ENCODE measurements around the gene UBAC1.
"Not testable (repeated sequence)": the region's sequence is repeated elsewhere in the genome, so short reads cannot be mapped to it uniquely, and the experiment has no call there.

The UBAC1 gene

DNA sequence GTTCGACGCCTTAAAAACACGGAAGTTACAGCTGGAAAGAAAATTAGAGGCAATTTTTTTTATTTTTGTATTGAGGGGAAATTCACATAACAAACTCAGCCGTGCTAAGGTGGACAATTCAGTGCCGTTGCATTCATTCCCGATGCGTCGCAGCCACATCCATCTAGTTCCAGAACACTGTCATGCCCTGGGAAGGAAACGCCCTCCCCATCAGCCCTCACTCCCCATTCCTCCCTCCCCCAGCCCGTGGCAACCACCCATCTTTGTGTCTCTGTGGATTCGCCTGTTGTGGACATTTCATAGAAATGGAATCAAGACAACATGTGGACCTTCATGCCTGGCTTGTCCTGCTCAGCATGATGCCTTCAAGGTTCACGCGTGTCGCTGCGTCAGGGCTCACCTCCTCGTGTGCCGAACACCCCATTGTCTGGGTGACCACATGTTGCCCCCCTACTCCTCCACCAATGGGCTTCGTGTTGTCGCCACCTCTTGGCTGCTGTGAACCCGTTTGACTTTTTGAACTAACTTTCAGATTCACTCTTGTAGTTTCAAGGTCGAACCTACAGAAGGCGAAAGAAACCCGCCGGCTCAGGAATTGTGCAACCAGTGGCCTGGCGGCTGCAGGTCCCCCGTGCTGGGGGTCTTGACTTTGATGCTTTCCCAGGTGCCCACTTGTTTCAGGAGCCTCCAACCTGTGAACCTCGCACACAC, 36.4 kb downstream of the UBAC1 start:
- Histone ChIP-seq H3K27me3 (ENCODE audit: control insufficient read depth in 5 of 5, insufficient read depth in 4 of 5, low read length in 5 of 5) (no peaks in the 10 kb centered on the region), H3K4me3 (ENCODE audit: low read depth in 1 of 5, low read length in 5 of 5) (no peak overlapping the region), H3K4me1 (ENCODE audit: control insufficient read depth in 5 of 5, insufficient read depth in 5 of 5, low read length in 5 of 5) (peaks cover 0 to 10% (median 0%) of the 10 kb centered on the region in 5 donors), H3K9ac (ENCODE audit: low read length in 5 of 5) (no peak overlapping the region), H3K27ac (ENCODE audit: low read depth, low read length) (no peak overlapping the region), H3K9me3 (ENCODE audit: control insufficient read depth in 5 of 5, low read length in 5 of 5) (peaks cover 0 to 3% (median 0%) of the 10 kb centered on the region in 5 donors), H3K36me3 (ENCODE audit: control insufficient read depth in 5 of 5, insufficient read depth in 5 of 5, low read length in 5 of 5) (peaks cover 0 to 23% (median 5%) of the 10 kb centered on the region in 5 donors)

DNA sequence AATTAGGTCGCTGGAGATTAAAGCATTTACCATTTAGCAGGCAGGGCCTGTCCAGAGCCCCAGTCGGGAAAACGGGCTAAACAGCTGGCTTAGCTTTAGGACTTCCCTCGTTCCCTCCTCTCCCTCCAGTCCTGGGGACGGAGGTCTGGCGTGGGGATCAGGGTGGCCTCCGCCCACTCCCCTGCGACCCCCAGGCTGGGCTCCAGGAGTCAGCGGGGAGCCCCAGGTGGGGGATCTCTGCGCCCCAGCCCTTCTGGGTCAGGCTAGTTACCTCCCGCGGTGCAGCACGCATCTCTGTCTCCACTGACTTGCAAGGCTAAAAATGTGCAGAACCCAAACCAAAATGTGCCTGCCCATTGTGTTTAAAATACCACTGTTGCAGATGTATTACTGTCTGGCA, 37.7 kb downstream of the UBAC1 start:
- H3K27me3 ChIP-seq (ENCODE audit: control insufficient read depth in 5 of 5, insufficient read depth in 4 of 5, low read length in 5 of 5) = no peaks in the 10 kb centered on the region
- no peak overlapping the region for H3K4me3 ChIP-seq (ENCODE audit: low read depth in 1 of 5, low read length in 5 of 5)
- H3K9me3 ChIP-seq (ENCODE audit: control insufficient read depth in 5 of 5, low read length in 5 of 5) = peaks cover 0 to 16% (median 11%) of the 10 kb centered on the region in 5 donors
- H3K9ac ChIP-seq (ENCODE audit: low read length in 5 of 5) = no peak overlapping the region
- no peak overlapping the region for H3K27ac ChIP-seq (ENCODE audit: low read depth, low read length)
- peaks cover 0 to 10% (median 0%) of the 10 kb centered on the region in 5 donors for H3K4me1 ChIP-seq (ENCODE audit: control insufficient read depth in 5 of 5, insufficient read depth in 5 of 5, low read length in 5 of 5)
- H3K36me3 ChIP-seq (ENCODE audit: control insufficient read depth in 5 of 5, insufficient read depth in 5 of 5, low read length in 5 of 5) = peaks cover 0 to 10% (median 4%) of the 10 kb centered on the region in 5 donors

DNA sequence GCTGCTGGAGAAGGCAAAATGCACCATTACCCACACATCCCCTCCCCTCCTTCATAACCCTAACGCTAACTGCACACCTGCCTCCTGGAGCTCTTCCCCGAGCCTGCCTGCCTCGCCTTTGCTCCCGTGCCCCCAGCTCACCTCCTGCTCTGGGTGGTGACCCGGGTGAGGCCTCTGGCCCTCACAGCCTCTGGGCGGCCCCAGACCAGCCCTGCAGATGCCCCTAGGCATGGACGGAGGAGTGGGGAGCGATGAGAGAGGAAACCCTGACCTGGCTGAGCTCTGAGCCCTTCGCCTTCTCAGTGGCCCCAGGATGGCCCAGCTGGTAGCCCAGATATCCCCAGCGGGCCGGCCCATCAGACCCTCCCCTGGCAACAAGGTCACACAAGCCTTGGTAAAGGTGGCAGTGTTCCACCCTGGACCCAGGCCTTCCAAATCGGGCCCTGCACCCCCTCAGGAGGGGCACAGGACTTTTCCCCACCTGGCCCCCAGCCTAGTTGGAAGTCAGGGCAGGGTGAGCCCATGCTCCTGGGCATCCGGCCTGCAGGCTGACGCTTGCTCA, 39.3 kb downstream of the UBAC1 start:
- no peak overlapping the region for H3K4me3 ChIP-seq (ENCODE audit: low read depth in 1 of 5, low read length in 5 of 5)
- H3K27me3 ChIP-seq (ENCODE audit: control insufficient read depth in 5 of 5, insufficient read depth in 4 of 5, low read length in 5 of 5) = no peaks in the 10 kb centered on the region
- H3K27ac ChIP-seq (ENCODE audit: low read depth, low read length) = no peak overlapping the region
- peaks cover 0 to 8% (median 4%) of the 10 kb centered on the region in 5 donors for H3K36me3 ChIP-seq (ENCODE audit: control insufficient read depth in 5 of 5, insufficient read depth in 5 of 5, low read length in 5 of 5)
- H3K9ac ChIP-seq (ENCODE audit: low read length in 5 of 5) = no peak overlapping the region
- H3K4me1 ChIP-seq (ENCODE audit: control insufficient read depth in 5 of 5, insufficient read depth in 5 of 5, low read length in 5 of 5) = peaks cover 0 to 2% (median 0%) of the 10 kb centered on the region in 5 donors
- H3K9me3 ChIP-seq (ENCODE audit: control insufficient read depth in 5 of 5, low read length in 5 of 5) = peaks cover 0 to 32% (median 18%) of the 10 kb centered on the region in 5 donors

DNA sequence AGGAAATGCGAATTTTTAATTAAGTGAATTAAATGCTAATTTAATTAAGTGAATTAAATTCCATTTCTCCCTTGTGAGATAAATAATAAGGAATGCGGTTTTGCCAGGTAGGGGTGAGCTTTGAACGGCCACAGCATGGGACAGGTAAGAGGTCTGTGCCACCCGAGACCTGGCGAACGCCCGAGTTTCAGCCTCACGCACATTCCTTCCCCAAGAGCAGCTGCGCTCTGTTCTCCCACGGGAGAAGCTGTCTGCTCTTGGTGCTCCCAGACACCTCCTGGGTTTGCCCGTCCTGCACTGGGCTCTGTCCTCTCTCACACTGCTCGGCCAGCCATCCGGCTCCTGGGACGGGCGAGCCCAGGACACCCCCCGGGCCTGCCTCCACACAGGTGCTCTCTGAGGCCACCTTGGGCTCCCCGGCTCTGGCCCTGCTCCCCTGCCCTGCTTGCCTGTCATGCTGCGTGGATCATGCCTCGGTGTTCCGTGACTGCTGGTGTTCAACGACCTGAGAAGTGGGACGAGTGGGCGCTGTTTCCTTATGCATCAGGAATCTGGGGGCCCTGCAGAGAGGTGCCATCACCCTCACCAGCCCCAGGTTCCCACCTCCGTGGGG, 40.1 kb downstream of the UBAC1 start:
- no peak overlapping the region for H3K4me3 ChIP-seq (ENCODE audit: low read depth in 1 of 5, low read length in 5 of 5)
- no peak overlapping the region for H3K9ac ChIP-seq (ENCODE audit: low read length in 5 of 5)
- H3K27me3 ChIP-seq (ENCODE audit: control insufficient read depth in 5 of 5, insufficient read depth in 4 of 5, low read length in 5 of 5) = no peaks in the 10 kb centered on the region
- H3K27ac ChIP-seq (ENCODE audit: low read depth, low read length) = no peak overlapping the region
- H3K9me3 ChIP-seq (ENCODE audit: control insufficient read depth in 5 of 5, low read length in 5 of 5) = peaks cover under 1 to 39% (median 22%) of the 10 kb centered on the region in 5 donors
- H3K4me1 ChIP-seq (ENCODE audit: control insufficient read depth in 5 of 5, insufficient read depth in 5 of 5, low read length in 5 of 5) = no peaks in the 10 kb centered on the region
- H3K36me3 ChIP-seq (ENCODE audit: control insufficient read depth in 5 of 5, insufficient read depth in 5 of 5, low read length in 5 of 5) = peaks cover under 1 to 7% (median 3%) of the 10 kb centered on the region in 5 donors

DNA sequence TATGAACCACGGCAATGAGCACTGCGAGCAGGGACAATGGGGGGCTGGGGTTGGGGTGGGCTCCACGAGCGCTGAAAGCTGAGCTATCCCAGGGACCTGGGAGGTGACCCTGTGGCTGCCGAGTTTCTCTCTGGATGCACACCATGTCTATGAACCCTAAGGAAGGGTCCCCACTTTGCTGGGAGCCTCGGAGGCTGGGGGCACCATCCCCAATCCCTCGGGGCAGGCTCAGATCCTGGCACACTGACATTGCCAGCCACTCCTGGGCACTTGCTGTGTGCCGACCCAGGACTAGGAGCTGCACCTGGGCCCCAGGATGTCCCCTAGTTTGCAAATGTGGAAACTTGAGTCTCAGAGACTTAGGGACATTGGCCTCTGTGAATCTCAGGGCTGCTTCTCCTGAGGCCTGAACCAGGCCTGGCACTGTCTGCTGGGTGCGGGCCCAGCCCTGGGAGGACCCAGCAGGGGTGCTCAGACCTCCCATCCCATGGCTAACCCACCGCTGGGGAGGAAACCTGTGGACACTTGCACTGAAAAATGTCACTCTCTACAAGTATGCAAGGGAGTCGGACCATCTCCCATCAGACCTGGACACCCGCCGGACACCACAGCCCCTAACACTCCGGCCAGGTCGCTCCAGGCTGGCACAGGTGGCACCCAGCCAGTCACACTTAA, 40.8 kb downstream of the UBAC1 start:
- no peaks in the 10 kb centered on the region for H3K4me1 ChIP-seq (ENCODE audit: control insufficient read depth in 5 of 5, insufficient read depth in 5 of 5, low read length in 5 of 5)
- H3K9me3 ChIP-seq (ENCODE audit: control insufficient read depth in 5 of 5, low read length in 5 of 5) = peaks cover 7 to 46% (median 29%) of the 10 kb centered on the region in 5 donors
- no peak overlapping the region for H3K27ac ChIP-seq (ENCODE audit: low read depth, low read length)
- no peak overlapping the region for H3K4me3 ChIP-seq (ENCODE audit: low read depth in 1 of 5, low read length in 5 of 5)
- no peaks in the 10 kb centered on the region for H3K27me3 ChIP-seq (ENCODE audit: control insufficient read depth in 5 of 5, insufficient read depth in 4 of 5, low read length in 5 of 5)
- peaks cover 6 to 12% (median 8%) of the 10 kb centered on the region in 5 donors for H3K36me3 ChIP-seq (ENCODE audit: control insufficient read depth in 5 of 5, insufficient read depth in 5 of 5, low read length in 5 of 5)
- no peak overlapping the region for H3K9ac ChIP-seq (ENCODE audit: low read length in 5 of 5)

DNA sequence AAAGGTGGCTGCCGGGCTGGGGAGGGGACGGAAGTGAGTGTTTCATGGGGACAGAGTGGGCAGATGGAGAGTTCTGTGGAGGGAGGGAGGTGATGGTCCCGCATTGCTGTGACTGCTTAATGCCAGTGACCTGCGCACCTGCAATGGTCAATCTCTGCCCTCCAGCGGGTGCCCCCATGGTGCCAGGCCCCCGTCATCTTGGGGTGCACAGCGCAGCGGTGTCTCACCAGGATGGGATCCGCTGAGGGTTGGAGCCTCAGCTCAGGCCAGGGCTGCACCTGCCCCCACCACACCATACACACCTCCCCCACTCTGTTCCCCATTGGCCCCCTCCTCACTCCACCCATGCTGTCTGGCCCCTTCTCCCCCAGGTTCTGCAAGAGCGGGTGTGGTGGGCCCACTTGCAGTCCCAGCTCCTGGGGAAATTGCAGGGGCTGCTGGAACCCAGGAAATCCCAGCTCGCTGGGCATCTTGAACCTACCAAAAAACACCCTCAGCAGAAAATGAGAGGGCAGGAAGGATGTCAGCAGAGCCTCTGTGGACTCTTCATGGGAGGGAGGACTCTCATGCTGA, 41.8 kb downstream of the UBAC1 start:
- H3K27ac ChIP-seq (ENCODE audit: low read depth, low read length) = no peak overlapping the region
- peaks cover 11 to 56% (median 39%) of the 10 kb centered on the region in 5 donors for H3K9me3 ChIP-seq (ENCODE audit: control insufficient read depth in 5 of 5, low read length in 5 of 5)
- H3K9ac ChIP-seq (ENCODE audit: low read length in 5 of 5) = no peak overlapping the region
- H3K27me3 ChIP-seq (ENCODE audit: control insufficient read depth in 5 of 5, insufficient read depth in 4 of 5, low read length in 5 of 5) = no peaks in the 10 kb centered on the region
- peaks cover 6 to 22% (median 14%) of the 10 kb centered on the region in 5 donors for H3K36me3 ChIP-seq (ENCODE audit: control insufficient read depth in 5 of 5, insufficient read depth in 5 of 5, low read length in 5 of 5)
- no peaks in the 10 kb centered on the region for H3K4me1 ChIP-seq (ENCODE audit: control insufficient read depth in 5 of 5, insufficient read depth in 5 of 5, low read length in 5 of 5)
- H3K4me3 ChIP-seq (ENCODE audit: low read depth in 1 of 5, low read length in 5 of 5) = no peak overlapping the region

DNA sequence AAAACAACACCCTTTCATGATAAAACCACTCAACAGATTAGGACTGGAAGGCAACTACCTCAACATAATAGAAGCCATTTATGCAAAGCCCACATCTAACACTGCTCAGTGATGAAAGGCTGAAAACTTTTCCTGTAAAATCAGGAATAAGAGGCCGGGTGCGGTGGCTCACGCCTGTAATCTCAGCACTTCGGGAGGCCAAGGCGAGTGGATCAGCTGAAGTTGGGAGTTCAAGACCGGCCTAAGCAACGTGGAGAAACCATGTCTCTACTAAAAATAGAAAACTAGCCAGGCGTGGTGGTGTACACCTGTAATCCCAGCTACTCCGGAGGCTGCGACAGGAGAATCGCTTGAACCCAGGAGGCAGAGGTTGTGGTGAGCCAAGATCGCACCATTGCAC, 44.9 kb downstream of the UBAC1 start:
- Histone ChIP-seq H3K9me3 (ENCODE audit: control insufficient read depth in 5 of 5, low read length in 5 of 5) (peaks cover 11 to 70% (median 53%) of the 10 kb centered on the region in 5 donors), H3K4me3 (ENCODE audit: low read depth in 1 of 5, low read length in 5 of 5) (peak overlapping the region in 1 of 5 donors; percentile 29), H3K36me3 (ENCODE audit: control insufficient read depth in 5 of 5, insufficient read depth in 5 of 5, low read length in 5 of 5) (peaks cover 6 to 39% (median 31%) of the 10 kb centered on the region in 5 donors)
- not testable (repeated sequence) for H3K27me3 ChIP-seq (ENCODE audit: control insufficient read depth in 5 of 5, insufficient read depth in 4 of 5, low read length in 5 of 5); H3K9ac ChIP-seq (ENCODE audit: low read length in 5 of 5); H3K27ac ChIP-seq (ENCODE audit: low read depth, low read length); H3K4me1 ChIP-seq (ENCODE audit: control insufficient read depth in 5 of 5, insufficient read depth in 5 of 5, low read length in 5 of 5)

DNA sequence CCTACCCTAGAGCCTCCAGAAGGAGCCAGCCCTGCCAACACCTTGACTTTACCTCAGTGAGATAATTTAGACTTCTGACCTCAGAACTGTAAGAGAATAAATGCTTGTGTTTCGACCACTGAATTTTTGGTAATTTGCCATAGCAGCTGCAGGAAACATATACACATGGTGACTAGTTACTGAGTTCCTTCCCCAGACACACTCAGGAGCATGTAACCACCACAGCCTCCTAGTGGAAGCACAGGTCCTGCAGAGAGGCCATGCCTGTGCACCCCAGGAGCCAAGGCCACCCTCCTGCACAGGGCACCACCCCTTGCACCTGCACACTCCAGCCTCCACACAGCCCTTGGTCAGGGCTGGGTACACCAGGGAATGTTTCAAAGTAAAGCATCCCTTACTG, 46.3 kb downstream of the UBAC1 start:
- no peaks in the 10 kb centered on the region for H3K4me1 ChIP-seq (ENCODE audit: control insufficient read depth in 5 of 5, insufficient read depth in 5 of 5, low read length in 5 of 5)
- H3K27ac ChIP-seq (ENCODE audit: low read depth, low read length) = no peak overlapping the region
- H3K9me3 ChIP-seq (ENCODE audit: control insufficient read depth in 5 of 5, low read length in 5 of 5) = peaks cover 11 to 69% (median 53%) of the 10 kb centered on the region in 5 donors
- peaks cover 6 to 43% (median 34%) of the 10 kb centered on the region in 5 donors for H3K36me3 ChIP-seq (ENCODE audit: control insufficient read depth in 5 of 5, insufficient read depth in 5 of 5, low read length in 5 of 5)
- H3K9ac ChIP-seq (ENCODE audit: low read length in 5 of 5) = no peak overlapping the region
- H3K4me3 ChIP-seq (ENCODE audit: low read depth in 1 of 5, low read length in 5 of 5) = peak overlapping the region in 2 of 5 donors; percentile 1 to 38
- no peaks in the 10 kb centered on the region for H3K27me3 ChIP-seq (ENCODE audit: control insufficient read depth in 5 of 5, insufficient read depth in 4 of 5, low read length in 5 of 5)

DNA sequence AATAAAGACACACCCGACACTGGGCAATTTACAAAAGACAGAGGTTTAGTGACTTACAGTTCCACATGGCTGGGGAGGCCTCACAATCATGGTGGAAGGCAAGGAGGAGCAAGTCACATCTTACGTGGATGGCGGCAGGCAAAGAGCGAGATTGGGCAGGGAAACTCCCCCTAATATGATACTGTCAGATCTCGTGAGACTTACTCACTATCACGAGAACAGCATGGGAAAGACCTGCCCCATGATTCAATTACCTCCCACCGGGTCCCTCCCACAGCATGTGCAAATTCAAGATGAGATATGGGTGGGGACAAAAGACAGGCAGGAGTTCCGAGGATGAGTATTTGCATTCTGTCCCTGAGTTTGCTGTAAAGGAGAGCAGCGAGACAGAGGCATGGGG, 49.9 kb downstream of the UBAC1 start:
- H3K4me3 ChIP-seq (ENCODE audit: low read depth in 1 of 5, low read length in 5 of 5); H3K27ac ChIP-seq (ENCODE audit: low read depth, low read length); H3K9ac ChIP-seq (ENCODE audit: low read length in 5 of 5); H3K27me3 ChIP-seq (ENCODE audit: control insufficient read depth in 5 of 5, insufficient read depth in 4 of 5, low read length in 5 of 5): not testable (repeated sequence)
- H3K36me3 ChIP-seq (ENCODE audit: control insufficient read depth in 5 of 5, insufficient read depth in 5 of 5, low read length in 5 of 5) = peaks cover 6 to 43% (median 34%) of the 10 kb centered on the region in 5 donors
- peaks cover 4 to 24% (median 18%) of the 10 kb centered on the region in 5 donors for H3K4me1 ChIP-seq (ENCODE audit: control insufficient read depth in 5 of 5, insufficient read depth in 5 of 5, low read length in 5 of 5)
- H3K9me3 ChIP-seq (ENCODE audit: control insufficient read depth in 5 of 5, low read length in 5 of 5) = peaks cover 11 to 33% (median 33%) of the 10 kb centered on the region in 5 donors

Measured in subcutaneous abdominal adipose tissue (tissue), 5 donors.